GM19351 (cell line): ENCODE results near the gene UBE2E2.

ENCODE experiments used
- ATAC-seq: cut with Tn5 transposase; IDR thresholded peaks from one replicate; pipeline ENCODE4 v1.9.1; 2021; ENCODE audit warnings: mild to moderate bottlenecking, moderate library complexity; ENCODE audit not compliant: unreplicated experiment

The UBE2E2 gene

DNA sequence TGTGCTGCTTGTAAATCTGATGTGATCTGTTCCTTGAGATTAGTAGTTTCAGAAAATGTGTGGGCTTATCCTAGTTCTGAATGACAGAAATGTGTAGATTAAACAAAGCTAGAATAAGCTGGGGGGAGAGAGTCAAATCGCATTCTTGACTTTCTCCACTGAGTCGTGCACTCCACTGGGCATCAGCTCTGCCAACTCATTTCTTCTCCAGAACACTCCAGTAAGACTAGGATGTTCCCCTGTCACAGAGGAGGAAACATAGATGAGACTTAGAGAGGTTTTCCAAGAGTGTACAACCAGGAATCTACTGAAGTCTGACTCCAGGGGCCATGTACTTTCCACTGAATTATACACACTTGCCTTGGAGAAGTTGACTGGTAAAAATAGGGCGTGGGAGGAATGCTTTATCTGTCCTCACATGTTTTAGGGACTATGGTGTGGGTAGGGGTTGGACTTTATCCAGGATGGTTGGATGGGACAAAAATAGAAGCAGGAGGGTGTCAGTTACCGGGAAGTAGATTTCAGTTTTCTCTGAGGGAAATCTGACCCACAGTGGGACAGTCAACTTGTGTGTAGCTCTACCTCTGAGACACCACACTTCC, 298.2 kb downstream of the UBE2E2 start:
- ATAC-seq, result no peak

DNA sequence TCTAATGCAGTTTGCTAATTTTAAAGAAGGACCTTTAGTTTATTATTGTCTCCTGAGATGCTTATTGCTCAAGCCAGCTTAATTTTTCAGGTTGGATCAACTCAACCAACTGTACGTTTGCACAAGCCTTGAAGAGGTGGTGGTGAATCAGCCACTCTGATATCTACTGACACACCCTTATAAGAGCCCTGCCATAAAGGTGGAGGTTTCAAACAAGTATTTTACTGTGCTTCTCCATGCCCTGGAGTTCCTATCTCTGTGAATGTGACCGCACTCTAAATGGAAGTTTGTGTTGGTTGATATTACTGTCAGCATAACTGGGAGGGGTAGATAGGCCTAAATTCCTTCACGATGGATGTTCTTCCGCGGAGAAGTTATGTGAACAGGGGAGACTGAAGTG, 305.3 kb downstream of the UBE2E2 start:
- ATAC-seq, result no peak

DNA sequence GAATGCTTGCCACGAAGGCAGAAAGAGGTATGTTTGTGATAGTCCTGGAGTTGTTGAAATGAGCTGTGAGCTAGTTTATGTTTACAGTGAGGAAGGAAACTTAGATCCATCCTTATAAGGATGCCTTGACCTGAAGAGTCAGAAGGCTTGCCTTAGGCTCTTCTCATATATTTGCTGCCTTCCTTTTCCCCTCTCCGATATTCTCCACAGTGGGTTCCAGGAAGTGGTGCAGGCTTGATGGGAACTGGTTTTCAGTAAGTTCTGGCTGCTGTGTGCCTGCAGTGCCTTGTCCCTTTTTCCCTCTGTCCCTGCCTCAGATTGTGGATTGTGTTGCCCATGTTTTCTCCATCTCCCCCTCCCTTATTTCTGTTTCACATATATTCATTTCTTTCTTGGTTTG, 315.3 kb downstream of the UBE2E2 start:
- ATAC-seq, result no peak

DNA sequence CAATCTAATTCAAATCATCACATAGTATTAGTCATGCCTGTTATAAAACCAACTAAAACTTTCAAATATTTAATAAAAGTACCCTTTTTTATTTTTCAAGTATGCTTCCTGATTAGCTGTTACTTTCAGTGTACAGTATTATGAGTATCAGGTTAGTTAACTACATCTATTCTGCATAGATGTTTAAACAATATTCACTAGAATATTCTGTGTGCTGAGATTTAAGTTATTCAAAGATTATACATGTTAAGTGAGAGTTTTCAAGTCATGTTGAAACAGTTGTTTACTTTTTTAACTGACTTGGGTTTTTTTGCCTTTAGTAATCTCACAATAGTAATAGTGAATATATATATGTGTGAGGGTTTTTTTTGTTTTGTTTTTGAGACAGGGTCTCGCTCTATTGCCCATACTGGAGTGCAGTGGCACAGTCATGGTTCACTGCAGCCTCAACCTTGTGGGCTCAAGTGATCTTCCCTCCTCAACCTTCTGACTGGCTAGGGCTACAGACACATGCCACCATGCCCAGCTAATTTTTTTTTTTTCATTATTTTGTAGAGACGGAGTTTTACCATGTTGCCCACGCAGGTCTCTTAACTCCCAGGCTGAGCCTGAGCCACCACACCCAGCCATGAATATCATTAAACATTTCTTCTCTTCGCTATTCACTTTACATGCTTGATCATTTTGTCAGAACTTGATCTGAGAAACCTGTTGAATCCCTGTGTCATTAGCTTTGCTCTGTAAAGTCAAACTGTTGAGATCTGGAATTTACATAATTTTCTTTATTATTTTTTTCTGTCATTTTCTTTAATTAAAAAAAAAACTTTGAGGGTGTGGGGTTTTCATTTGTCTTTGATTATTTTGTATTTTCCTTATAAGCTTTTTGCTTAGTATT, 316.4 kb downstream of the UBE2E2 start:
- ATAC-seq, result peak; percentile 70

DNA sequence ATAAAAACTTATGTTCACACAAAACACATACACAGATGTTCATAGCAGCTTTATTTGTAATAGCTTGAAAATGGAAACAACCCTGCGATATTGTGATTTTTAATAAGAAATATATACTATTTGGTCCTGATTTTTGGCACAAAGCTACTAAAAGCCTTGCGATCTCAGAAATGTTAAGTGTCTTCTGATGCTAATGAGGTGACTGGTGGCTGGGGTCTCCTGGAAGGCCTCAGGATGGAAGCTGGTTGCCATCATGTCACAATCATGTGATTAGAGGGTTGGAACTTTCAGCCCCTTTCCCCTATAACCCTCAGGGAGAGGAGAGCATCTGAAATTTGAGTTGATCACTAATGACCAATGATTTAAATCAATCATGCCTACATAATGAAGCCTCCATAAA, 324.2 kb downstream of the UBE2E2 start:
- ATAC-seq, result no peak

DNA sequence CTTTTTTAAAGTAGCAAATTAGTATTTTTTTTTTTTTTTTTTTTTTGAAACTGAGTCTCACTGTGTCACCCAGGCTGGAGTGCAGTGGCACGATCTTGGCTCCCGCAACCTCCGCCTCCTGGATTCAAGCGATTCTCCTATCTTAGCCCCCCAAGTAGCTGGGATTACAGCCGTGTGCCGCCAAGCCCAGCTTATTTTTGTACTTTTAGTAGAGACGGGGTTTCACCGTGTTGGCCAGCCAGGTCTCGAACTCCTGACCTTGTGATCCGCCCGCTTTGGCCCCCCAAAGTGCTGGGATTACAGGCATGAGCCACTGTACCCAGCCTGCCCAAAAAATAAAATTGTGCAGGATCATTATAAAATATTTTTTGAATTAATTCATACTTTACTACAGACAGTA, 330.5 kb downstream of the UBE2E2 start:
- ATAC-seq, result no peak

DNA sequence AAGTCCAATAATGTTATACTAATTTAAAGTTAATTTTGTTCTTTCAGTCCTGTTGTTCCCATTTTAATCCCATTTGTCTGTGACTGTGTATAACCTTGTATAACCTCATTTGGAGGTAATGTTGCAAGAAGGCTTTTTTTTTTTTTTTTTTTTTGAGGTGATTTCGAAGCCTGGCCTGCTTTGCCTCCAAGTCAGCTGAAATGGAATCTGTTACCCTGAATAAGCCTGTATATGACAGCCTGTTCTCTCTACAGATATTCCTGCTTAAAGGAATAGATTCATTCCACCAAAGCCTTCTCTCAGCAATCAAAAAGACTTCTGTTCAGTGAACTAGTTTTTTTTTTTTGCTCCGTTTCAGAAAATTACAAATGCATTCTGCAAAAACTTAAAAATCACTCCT, 330.9 kb downstream of the UBE2E2 start:
- ATAC-seq, result no peak

DNA sequence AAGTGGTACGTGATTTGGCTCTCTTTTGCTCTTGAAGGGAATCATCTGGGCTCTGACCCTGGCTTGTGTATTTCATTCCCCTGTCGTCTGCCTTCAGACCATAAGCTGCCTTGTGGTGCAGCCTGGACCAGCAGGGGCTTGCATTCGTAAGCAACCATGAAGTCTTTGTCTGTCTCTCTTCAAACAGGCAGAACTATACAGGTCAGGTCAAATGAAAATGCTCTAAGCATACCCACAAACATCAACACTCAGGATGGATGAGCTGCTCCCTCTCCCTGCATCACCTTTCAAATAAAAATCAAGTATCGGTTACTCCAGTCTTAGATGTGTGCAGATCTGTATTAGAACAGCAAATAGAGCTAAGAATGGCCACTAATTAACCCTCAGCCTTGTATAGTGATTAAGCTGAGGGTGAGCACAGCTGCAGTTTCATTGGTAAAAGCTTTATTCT, 334.0 kb downstream of the UBE2E2 start:
- no peak for ATAC-seq

DNA sequence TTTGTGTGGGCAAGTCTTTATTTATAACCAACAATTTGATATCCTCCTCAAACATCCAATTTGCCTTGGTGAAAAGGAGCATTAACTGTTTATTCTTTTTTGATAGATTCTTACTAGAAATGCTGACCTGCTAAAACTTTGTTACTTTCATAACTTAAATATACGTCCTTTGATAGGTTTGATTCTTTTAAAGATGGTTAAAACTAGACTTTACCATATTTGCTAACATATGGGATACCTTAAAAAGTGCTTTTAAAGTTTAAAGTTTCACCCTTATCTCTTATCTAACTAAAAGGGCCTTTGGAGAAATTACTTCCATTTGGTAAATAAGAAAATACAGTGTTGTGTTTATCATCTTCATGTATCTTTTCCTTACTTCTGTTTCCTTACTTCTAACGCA, 336.1 kb downstream of the UBE2E2 start:
- ATAC-seq, result no peak

DNA sequence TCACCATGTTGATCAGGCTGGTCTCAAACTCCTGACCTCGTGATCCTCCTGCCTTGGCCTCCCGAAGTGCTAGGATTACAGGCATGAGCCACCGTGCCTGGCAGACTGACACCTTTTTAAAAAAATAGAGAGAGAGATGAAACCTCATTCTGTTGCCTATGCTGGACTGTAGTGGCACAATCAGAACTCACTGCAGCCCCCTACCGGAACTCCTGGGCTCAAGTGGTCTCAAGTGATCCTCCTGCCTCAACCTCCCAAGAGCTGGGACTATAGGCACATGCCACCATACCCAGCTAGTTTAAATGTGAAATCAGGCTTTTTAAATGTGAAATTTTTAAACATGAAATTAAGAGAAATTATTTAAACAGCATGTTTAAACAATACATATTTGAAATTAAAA, 337.5 kb downstream of the UBE2E2 start:
- ATAC-seq, result no peak

DNA sequence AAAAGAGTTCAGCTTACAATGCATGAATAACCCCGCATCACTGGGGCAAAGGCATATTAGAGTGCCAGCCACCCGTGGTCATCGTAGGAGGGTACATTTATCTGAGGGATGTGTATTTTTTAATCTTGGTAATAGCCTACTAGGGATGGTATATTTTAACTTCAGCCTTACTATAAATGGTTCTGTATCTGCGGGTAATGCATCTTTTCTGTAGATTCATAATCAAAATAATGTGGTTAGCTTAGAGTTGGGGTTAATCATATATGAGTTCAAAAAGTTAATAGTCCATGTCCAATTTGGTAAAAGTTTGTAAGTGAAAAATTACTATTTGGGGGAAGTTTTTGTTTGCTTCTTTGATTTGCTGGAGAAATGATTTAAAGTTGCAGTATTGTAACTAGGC, 339.0 kb downstream of the UBE2E2 start:
- no peak for ATAC-seq

DNA sequence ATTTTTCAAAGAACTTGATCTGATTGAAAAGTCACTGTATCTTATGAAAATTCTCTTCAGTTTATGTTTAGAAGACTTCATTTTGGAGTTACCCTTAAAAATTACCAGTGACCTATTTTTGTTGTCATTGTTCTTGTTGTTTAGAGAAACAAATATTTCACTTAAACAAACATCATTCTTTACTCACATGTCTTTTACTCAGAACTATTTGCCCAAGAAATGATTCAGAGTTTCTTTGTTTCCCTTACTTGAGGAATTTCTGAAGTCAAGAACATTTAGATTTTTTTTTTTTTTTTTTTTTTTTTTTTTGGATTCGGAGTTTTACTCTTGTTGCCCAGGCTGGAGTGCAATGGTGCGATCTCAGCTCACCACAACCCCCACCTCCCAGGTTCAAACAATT, 343.1 kb downstream of the UBE2E2 start:
- no peak for ATAC-seq

DNA sequence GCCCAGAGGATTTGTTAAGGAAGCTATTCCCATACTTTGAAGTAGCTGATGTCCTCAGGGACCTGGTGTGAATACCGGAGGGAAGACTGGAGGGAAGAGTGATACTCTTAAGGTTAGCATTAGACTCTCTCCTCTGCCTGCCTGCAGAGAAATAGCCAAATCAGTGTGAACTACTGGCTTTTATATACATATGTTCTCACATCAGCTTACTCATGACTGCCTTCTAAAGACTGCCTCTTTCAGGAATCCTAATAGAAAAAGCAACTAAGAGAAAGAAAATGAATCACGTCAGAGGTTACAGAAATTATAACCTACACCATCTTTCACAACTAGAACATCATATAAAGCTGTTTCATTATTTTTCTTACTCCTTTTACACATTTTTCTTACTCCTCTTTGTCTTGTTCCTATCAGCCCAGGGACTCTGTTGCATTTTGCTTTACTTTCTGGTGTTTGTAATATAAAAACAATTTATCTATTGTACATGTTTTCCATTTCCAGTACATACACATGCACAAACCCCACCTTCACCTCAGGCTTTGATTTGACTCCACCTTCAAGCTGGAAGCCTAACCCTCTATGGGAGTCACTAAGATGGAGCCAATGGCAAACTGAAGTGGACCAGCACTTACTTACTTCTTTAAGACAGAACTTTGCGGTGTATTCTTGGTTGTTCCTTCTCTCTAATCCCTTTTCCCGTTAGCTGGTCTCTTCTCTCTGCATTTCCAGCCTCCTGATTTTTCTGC, 345.0 kb downstream of the UBE2E2 start:
- no peak for ATAC-seq

DNA sequence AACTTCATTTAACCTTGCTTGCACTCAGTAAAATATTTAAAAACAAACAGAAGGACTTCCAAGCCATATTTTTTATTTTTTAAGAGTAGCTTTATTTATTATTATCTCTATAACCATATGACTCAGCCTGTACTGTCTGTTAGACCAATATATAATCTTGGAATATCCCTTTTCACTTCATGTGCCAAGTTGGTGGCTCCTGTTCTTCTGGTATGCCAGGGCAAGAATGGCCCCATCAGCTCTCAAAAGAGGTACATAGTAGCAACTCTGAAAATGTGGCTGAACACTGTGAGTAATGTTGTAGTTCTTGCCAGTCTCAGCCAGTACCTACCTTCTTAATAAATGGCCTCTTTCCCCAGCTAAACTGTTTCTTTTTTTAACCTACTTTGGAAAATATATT, 345.6 kb downstream of the UBE2E2 start:
- ATAC-seq, result no peak

DNA sequence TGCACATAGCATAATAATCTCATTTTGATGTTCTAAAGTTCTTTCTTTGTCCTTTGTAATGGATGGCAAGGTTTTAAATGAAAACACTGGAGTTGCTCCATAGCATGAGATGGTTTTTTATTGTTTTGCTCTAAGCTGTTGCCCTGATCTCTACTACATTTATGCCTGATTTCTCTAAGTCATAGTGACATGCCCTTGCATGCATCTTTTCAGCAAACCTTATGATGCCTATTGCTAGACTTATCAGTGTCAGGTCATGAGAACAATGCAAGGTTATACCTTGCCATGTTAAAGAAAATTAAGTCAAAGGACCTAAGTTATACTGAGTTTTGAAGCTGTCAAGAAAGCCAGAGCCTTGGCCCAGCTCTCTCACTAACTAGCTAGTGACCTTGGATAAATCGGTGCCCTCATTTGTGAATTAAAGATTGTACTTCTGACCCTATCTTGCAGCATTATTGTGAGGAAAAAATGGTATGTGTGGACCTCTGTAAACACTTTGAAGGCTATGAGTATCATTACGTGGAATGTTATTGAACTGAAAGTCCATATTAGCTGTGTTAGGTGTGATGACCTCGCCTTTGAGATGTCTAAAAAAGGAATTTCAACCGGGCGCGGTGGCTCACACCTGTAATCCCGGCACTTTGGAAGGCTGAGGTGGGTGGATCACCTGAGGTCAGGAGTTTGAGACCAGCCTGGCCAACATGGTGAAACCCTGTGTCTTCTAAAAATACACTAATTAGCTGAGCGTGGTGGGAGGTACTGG, 346.2 kb downstream of the UBE2E2 start:
- ATAC-seq, result no peak

DNA sequence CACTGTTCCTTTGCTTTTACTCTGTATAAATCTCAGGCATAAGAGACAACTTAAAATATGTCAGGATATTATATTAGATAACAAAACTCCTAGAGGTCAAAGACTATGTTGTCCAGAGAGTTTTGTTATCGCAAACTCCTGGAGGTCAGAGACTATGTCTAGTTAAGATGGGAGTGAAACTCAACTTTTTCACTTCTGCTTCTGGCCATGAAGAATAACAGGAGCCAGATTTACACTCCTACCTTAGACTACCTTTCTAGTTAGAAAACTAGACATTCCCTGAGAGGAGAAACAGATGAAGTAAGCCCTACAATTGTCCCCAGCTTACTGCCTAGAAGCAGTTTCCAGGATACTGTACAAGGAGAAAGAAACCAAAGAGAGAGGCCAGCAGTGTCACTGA, 347.3 kb downstream of the UBE2E2 start:
- peak; percentile 86 for ATAC-seq

DNA sequence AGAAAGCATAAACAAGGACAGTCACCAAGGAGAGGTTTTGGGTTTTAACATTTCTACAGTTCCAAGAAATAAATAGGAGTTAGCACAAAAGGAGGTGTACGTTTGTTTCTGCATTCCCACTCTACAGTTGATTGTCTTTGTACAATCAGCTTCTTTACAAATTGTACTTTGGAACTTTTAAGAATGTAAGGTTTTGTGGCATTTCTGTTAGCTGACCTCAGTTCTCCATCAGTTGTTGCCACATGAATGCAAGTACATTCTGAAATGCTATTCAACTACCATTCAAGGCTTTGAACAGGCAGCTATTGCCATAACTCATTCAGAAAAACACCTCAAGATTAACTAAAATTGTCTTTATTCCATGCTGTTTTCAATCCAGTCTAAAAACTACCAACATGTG, 349.4 kb downstream of the UBE2E2 start:
- ATAC-seq, result no peak

DNA sequence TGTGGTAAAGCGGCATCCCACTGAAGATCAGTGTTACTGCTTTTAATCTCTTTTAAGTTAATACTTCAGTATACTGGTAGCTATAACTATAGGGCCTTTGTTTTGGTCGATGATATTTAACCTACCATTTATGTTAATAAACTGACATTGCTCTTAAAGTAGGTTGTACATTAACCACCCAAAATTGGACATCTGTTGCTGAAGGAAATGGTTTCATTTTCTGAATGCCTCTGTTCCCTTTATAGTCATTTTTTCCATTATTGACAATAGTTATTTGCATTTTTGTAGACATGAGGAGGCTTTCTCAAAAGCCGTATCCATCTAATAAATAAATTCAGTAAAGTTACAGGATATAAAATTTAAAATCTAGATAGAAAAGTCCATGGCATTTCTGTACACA, 350.2 kb downstream of the UBE2E2 start:
- ATAC-seq, result peak; percentile 34

DNA sequence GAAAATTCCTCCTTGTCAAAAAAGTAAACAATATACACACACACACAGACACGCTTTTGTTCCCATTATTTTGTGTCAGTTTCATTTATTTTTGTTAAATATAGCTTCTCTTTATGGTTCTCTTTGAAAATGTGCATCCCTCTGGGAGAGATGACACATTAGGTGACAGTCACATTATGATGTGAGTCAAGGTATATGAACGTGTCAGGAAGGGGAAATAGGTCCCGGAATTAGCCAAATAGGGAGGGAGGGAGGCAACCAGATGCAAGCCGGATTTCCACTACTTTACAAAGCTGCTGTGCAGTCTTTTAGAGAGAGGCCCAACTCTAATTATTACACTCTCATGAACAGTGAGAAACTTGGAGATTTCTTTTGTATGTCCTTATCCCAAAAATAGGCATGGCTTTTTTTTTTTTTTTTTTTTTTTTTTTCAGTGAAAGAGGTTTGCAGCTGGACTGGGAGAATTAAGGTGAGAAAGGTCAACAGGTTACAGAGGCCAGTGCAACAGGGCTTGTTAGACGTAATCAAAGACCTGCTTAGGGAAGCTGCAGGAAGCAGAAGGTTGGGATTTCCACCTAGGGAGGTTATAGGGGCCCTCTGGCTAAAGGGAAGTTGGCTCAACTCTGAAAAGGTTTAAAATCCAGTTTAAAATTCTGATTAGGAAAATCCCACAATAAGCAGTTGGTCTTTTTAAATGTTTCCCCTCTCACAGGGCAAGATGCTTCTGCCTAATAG, 362.1 kb downstream of the UBE2E2 start:
- ATAC-seq, result no peak

DNA sequence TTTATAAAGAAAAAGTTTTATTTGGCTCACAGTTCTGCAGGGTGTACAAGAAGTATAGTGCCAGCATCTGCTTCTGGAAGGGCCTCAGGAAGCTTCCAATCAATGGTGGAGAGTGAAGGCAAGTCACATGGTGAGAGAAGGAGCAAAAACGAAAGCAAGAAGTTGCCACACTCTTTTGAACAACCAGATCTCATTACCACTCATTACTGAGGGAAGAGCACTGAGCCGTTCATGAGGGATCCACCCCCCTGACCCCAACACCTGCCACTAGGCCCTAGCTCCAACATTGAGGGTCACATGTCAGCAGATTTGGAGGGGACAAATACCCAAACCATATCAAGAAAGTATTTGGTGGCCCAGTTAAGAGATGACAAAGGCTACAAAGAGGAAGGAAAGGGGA, 363.4 kb downstream of the UBE2E2 start:
- peak; percentile 73 for ATAC-seq
